BLaER1 treated with 17β-estradiol and CSF1 and Interleukin-3, amounts not matched to agents 10 nM and 100 nM (cell line): ENCODE measurements around the gene KIRREL3.

Experiments used
- H3K27ac ChIP-seq, 11 experiments: shearing (Covaris generic); formaldehyde crosslinking; 2 replicates each; pipeline ENCODE4 v1.8.1; 2022
- H3K27me3 ChIP-seq, 11 experiments: shearing (Covaris generic); formaldehyde crosslinking; 2 replicates each; pipeline ENCODE4 v1.8.1; 2022
- H3K36me3 ChIP-seq, 11 experiments: shearing (Covaris generic); formaldehyde crosslinking; 2 replicates each; pipeline ENCODE4 v1.8.1; 2022
- H3K4me1 ChIP-seq, 10 experiments: shearing (Covaris generic); formaldehyde crosslinking; 2 replicates each; pipeline ENCODE4 v1.8.1; 2022
- H3K4me2 ChIP-seq, 11 experiments: shearing (Covaris generic); formaldehyde crosslinking; 2 replicates each; pipeline ENCODE4 v1.8.1; 2022
- H3K4me3 ChIP-seq, 10 experiments: shearing (Covaris generic); formaldehyde crosslinking; 2 replicates each; pipeline ENCODE4 v1.8.1; 2022
- H3K9ac ChIP-seq, 11 experiments: shearing (Covaris generic); formaldehyde crosslinking; 2 replicates each; pipeline ENCODE4 v1.8.1; 2022
- H3K9me3 ChIP-seq, 11 experiments: shearing (Covaris generic); formaldehyde crosslinking; replicated peaks in 1 of 11; 2 replicates each; pipeline ENCODE4 v1.8.1; 2022
- H4K20me1 ChIP-seq, 11 experiments: shearing (Covaris generic); formaldehyde crosslinking; 2 replicates each; pipeline ENCODE4 v1.8.1; 2022
- Cebpa-rat ChIP-seq, 11 experiments: shearing (Covaris generic); IDR thresholded peaks; 2 replicates each; pipeline ENCODE4 v1.8.1; 2022

KIRREL3 gene

DNA sequence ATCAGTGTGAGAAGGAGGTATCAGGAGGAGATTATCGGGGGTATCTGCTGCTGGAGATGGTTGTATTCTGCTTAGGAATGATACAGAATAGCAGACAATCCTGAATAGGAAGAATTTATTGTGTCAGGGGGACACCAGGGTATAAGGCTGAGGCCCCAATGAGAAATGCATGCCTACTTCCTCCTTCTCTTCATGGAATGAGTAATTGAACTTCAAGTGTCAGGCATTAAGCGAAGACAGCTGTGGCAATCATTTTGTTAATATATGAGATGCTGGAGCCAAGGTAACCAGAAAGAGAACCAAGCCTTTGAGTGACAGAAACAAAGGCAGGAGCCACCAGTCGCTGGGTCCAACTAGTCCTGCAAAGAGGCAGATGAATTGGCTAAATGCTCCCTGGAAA lies 49.1 kb downstream of the KIRREL3 start:
- Histone ChIP-seq H3K9ac (no peak overlapping the region), H4K20me1 (no peaks in the 10 kb centered on the region), H3K4me2 (no peak overlapping the region), H3K4me3 (no peak overlapping the region), H3K4me1 (no peaks in the 10 kb centered on the region), H3K9me3 (no peaks in the 10 kb centered on the region), H3K36me3 (no peaks in the 10 kb centered on the region), H3K27me3 (no peaks in the 10 kb centered on the region), H3K27ac (no peak overlapping the region)
- no peak for TF ChIP-seq Cebpa-rat (IDR thresholded peaks at IDR 0.05)

DNA sequence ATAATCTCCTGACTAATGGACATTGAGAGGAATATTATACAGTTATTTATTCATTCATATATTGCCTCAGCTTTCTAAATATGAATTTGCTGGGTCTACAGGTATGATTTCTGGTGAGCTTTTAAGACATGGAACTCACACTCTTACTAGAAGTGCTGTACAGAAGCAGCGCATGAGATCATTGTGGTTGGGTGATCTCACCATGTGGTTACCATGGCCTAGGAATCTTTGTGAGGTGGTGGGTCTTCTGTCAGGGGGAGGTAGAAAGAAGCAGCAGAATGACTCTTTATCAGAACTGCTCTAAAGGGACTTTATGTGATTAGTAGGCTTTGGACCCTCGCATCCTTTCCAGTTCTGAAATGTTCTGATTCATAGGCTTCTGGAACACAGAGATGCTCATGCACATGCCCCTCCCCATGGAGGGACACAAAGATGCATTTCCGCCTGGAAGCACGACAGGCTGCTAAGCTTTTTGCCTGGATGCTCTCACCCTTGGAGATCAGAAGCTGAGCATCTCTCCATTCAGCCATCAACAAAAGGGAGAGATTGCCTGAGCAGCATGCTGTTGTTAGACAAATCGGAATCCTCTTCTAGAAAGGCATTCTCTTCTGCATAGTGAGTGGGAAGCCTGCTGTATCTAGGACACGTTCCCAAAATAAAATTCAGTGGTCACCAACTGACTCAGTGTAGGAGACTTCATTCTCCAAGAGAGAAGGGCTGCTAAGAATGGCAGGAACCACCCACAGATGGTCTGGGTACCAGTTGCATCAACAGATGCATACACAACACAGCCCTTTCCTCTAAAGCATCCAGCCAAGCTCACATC lies 51.3 kb downstream of the KIRREL3 start:
- Histone ChIP-seq H3K4me3 (no peak overlapping the region), H3K9ac (no peak overlapping the region), H3K27me3 (no peaks in the 10 kb centered on the region), H4K20me1 (no peaks in the 10 kb centered on the region), H3K4me2 (no peak overlapping the region), H3K9me3 (no peaks in the 10 kb centered on the region), H3K4me1 (no peaks in the 10 kb centered on the region), H3K36me3 (no peaks in the 10 kb centered on the region), H3K27ac (no peak overlapping the region)
- TF ChIP-seq Cebpa-rat (IDR thresholded peaks at IDR 0.05) = no peak

DNA sequence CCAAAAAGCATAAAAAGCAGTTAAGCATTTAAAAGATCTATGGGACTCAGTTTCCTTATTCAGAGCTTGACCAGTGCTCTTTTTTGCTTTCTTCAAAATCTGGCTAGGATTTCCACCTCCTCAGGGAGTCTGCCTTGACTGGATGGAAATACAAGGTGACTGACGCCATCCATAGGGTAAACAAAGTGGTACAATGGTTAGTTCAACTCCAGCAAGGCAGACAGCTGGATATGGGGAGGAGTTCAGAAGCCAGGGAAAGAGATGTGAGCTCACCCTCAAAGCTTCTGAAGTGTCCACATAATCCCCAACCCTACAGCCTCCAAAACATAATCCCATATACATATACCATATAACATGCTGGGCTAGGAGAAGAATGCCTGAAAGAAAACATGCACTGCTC lies 52.0 kb downstream of the KIRREL3 start:
- no peak overlapping the region for H3K4me2 ChIP-seq
- no peaks in the 10 kb centered on the region for H4K20me1 ChIP-seq
- no peak overlapping the region for H3K9ac ChIP-seq
- H3K36me3 ChIP-seq = no peaks in the 10 kb centered on the region
- H3K9me3 ChIP-seq = no peaks in the 10 kb centered on the region
- H3K4me1 ChIP-seq = no peaks in the 10 kb centered on the region
- H3K27me3 ChIP-seq = no peaks in the 10 kb centered on the region
- H3K4me3 ChIP-seq = no peak overlapping the region
- TF ChIP-seq Cebpa-rat (IDR thresholded peaks at IDR 0.05) = no peak
- H3K27ac ChIP-seq = no peak overlapping the region

DNA sequence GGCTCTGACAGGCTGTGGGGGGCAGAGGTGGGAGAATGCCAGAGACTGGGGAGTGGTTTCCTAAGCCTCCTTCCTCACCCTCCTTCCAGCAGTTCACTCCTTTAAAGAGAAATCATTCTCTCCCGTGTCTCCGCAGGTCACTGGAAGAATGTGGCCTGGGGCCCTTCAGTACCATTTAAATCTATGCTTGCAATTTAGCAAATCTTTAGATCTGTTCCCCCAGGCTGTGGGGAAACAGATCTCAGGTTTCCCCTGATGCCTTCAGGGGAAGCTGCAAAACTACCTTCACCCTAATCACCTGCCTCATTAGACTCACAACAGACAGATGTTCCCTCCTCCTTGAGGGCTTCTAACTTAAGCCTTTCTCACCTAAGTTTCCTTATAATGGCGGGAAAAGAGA lies 55.3 kb downstream of the KIRREL3 start:
- Histone ChIP-seq H3K4me1 (no peaks in the 10 kb centered on the region), H3K27me3 (no peaks in the 10 kb centered on the region), H3K4me3 (no peak overlapping the region), H3K9ac (no peak overlapping the region), H3K9me3 (no peaks in the 10 kb centered on the region), H4K20me1 (no peaks in the 10 kb centered on the region), H3K4me2 (no peak overlapping the region), H3K36me3 (no peaks in the 10 kb centered on the region), H3K27ac (no peak overlapping the region)
- no peak for TF ChIP-seq Cebpa-rat (IDR thresholded peaks at IDR 0.05)

DNA sequence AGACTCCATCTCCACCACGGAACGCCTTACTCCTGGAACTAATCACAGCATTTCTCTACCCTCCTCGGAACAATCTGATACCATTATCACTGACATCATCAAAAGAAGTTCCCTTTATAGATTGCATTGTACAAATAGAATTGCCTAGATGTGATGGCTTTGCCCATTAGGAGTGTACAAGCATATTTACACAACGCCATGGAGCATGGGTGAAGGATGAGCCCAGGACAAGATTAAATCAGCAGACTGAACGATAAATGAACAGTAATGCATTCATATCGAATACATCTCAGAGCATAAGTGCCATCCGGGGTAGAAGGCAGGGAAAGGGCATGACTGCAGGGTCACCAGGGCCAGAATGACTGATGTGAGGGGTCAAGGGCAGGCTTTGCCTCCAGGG lies 57.3 kb downstream of the KIRREL3 start:
- Histone ChIP-seq H3K4me3 (no peak overlapping the region), H3K4me2 (no peak overlapping the region), H3K36me3 (no peaks in the 10 kb centered on the region), H3K27me3 (no peaks in the 10 kb centered on the region), H4K20me1 (no peaks in the 10 kb centered on the region), H3K9me3 (no peaks in the 10 kb centered on the region), H3K4me1 (peaks cover 0 to 2% (median 0%) of the 10 kb centered on the region in 10 experiments; a peak in 3 of 20 replicates), H3K9ac (no peak overlapping the region), H3K27ac (no peak overlapping the region)
- no peak for TF ChIP-seq Cebpa-rat (IDR thresholded peaks at IDR 0.05)

DNA sequence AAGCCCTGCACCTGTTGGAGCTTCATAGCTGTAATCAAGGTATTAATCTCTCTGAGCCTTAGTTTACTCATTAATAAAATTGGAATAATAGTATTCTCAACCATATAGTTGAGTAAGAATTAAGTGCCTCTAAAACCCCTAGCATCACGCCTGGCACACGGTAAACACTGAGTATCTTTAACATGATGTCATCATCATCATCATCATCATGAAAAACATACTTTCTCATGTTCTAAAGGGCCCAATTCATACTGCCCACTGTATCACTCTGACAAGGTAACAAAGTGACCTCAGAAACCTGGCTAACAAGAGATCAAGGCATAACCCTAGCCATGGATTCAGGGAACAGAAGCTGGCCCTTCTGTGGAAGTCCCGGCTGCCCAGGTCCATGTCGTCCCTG lies 58.4 kb downstream of the KIRREL3 start:
- TF ChIP-seq Cebpa-rat (IDR thresholded peaks at IDR 0.05) = no peak
- no peak overlapping the region for H3K27ac ChIP-seq

DNA sequence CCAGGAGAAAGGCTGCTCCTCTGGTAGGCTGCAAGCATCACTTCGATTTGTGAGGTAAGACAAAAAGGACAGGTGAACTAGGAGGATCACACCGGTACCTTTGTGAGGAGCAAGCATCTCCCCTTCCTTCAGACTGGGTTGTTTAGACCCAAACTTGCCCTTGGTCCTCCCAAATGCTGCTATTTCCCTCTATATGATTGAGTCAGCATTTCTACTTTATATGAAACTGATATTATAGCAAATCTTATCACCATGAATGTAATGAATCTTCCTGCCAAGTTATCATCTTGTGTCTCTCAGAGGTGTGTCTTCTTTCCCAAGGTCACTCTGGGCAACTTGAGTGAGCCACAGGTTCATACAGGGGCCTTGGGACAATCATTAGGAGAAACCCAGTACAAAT lies 61.0 kb downstream of the KIRREL3 start:
- H4K20me1 ChIP-seq = no peaks in the 10 kb centered on the region
- no peak for TF ChIP-seq Cebpa-rat (IDR thresholded peaks at IDR 0.05)
- H3K9me3 ChIP-seq = peaks cover 0 to 19% (median 5%) of the 10 kb centered on the region in 11 experiments; a peak in 7 of 22 replicates
- H3K36me3 ChIP-seq = no peaks in the 10 kb centered on the region
- peaks cover 0 to 15% (median 6%) of the 10 kb centered on the region in 10 experiments; a peak in 11 of 20 replicates for H3K4me1 ChIP-seq
- H3K9ac ChIP-seq = no peak overlapping the region
- H3K4me3 ChIP-seq = no peak overlapping the region
- no peaks in the 10 kb centered on the region for H3K27me3 ChIP-seq
- no peak overlapping the region for H3K27ac ChIP-seq
- H3K4me2 ChIP-seq = no peak overlapping the region

More for the DNA sequence above, 58.4 kb downstream of the KIRREL3 start:
- peaks cover 0 to 8% (median 0%) of the 10 kb centered on the region in 11 experiments; a peak in 4 of 22 replicates for H3K9me3 ChIP-seq
- no peak overlapping the region for H3K4me2 ChIP-seq
- no peak overlapping the region for H3K4me3 ChIP-seq
- H3K36me3 ChIP-seq = no peaks in the 10 kb centered on the region
- peaks cover 0 to 13% (median 5%) of the 10 kb centered on the region in 10 experiments; a peak in 11 of 20 replicates for H3K4me1 ChIP-seq
- H4K20me1 ChIP-seq = no peaks in the 10 kb centered on the region
- H3K27me3 ChIP-seq = no peaks in the 10 kb centered on the region
- H3K9ac ChIP-seq = no peak overlapping the region

DNA sequence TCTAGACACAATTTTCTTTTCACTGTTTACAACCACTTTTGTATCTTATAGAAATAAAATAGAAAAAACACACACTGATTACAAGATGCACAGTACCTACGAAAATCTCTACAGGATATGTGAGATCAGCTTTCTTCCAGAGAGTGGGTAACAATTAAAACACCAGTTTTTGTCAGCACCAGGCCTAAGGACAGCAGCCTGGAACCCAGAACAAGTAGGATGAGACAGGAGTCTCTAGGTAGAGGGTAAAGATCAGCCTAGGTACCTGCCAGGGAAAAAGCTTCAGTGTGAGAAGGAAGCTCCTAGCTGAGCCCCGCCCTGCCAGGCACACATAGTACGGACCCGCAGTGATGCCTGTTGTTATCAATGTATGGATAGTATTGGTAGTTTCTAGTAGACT lies 61.9 kb downstream of the KIRREL3 start:
- peaks cover 0 to 15% (median 6%) of the 10 kb centered on the region in 10 experiments; a peak in 11 of 20 replicates for H3K4me1 ChIP-seq
- no peaks in the 10 kb centered on the region for H3K36me3 ChIP-seq

DNA sequence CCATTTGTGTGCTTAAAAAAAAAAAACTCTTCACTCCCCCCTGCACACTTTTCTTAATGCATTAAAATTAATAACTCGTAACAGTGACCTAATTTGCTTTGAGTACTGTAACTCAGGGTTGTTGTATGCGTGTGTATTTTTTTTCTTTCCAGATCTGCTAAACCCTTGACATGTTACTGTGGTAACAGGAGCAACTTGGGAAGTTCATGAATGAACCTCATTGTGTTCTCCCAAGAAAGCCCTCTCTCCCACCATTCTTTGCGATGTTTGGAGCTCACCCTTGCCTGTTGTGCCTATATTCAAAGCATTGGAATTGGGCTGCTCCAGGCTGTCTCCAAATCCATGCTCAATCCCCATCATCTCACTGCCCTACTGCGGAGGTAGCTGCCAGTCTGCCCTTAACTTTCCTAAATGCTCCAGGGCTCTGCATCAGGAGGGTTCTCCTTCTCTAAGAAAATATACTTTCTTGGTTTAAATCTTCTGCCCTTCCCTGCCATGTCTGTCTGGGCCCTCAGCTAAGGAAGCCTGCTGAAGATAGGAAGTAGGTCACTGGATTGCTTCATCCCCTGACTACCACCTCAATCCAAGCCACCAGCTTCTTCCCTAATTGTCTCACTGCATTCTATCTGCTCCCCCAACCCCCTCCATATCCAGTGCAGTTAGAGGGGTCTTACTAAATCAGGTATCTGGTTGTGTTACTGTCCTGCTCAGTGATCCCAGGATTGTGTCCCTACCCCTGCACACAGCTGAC lies 70.3 kb downstream of the KIRREL3 start:
- H3K9me3 ChIP-seq = peaks cover 7 to 16% (median 13%) of the 10 kb centered on the region in 11 experiments; a peak in 17 of 22 replicates
- H3K4me3 ChIP-seq = no peak overlapping the region
- no peak overlapping the region for H3K27ac ChIP-seq
- TF ChIP-seq Cebpa-rat (IDR thresholded peaks at IDR 0.05) = peak in 1 of 11 experiments; percentile 41; a peak in 2 of 22 replicates
- H3K4me1 ChIP-seq = peaks cover 0 to 11% (median 0%) of the 10 kb centered on the region in 10 experiments; a peak in 4 of 20 replicates
- H3K9ac ChIP-seq = no peak overlapping the region
- H3K27me3 ChIP-seq = no peaks in the 10 kb centered on the region
- no peaks in the 10 kb centered on the region for H4K20me1 ChIP-seq
- H3K4me2 ChIP-seq = no peak overlapping the region; a peak in 2 of 22 replicates
- no peaks in the 10 kb centered on the region for H3K36me3 ChIP-seq

More for the DNA sequence above, 61.9 kb downstream of the KIRREL3 start:
- Histone ChIP-seq H3K9me3 (peaks cover 5 to 27% (median 13%) of the 10 kb centered on the region in 11 experiments; a peak in 19 of 22 replicates), H4K20me1 (no peaks in the 10 kb centered on the region), H3K9ac (no peak overlapping the region), H3K4me3 (no peak overlapping the region), H3K27me3 (no peaks in the 10 kb centered on the region), H3K4me2 (no peak overlapping the region), H3K27ac (no peak overlapping the region)
- no peak for TF ChIP-seq Cebpa-rat (IDR thresholded peaks at IDR 0.05)
